Measurements from ENCODE around the gene FAM210B.

- no peak for TF ChIP-seq CTCF (IDR thresholded peaks at IDR 0.05)
- TF ChIP-seq POLR2A (IDR thresholded peaks at IDR 0.05): no peak
Observed at GRCh38 chr20:56345911-56346310, 12.9 kb upstream of the FAM210B start.

Data from ovary (tissue), 3 donors.